ENCODE results near the gene OOSP4A. TPM values are rescaled to one million over a fixed set of nuclear protein-coding genes. Genes with fewer than 3 reads are reported as not detected.

Gene OOSP4A
- total and polyA plus RNA-seq, 2 of the 4 experiments (the other 2 are of a cell fraction): not detected

DNA sequence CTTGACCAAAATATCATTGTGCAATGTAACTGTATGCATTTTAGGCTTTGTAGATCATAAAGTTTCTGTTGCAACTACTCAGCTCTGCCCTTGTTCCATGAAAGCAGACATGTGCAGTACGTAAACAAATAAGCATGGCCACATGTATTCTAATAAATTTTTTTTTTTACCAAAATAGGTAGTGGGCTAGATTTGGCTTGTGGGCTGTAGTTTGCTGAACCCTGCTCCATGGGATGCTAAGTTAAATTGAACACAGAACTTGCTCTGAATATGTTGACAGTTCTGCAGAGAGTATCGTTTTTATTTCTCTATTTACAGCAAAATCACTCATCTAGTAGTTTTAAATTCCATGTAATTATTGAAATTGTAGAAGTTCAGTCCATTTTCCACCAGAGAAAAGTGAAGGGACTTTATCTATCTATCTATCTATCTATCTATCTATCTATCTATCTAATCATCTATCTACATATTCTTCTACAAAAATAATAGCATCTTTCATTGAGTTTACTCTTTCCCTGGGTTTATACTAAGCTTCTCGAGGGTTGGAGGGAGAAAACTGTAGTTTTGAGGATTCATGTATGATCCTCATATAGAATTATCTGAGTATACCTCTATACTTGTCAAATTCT, 9.5 kb upstream of the OOSP4A start:
- Histone ChIP-seq H2AFZ (replicated peaks; ENCODE audit: low read length, poor library complexity) (no peak overlapping the region), H4K20me1 (ENCODE audit: insufficient read depth, low read length) (no peaks in the 10 kb centered on the region), H3K4ac (ENCODE audit: low read depth, low read length) (no peak overlapping the region), H2AK5ac (ENCODE audit: low read depth, low read length) (no peak overlapping the region), H3K4me2 (ENCODE audit: low read depth, low read length) (no peak overlapping the region), H2AK9ac (replicated peaks; ENCODE audit: low read depth, low read length, poor library complexity) (no peak overlapping the region), H3K9me1 (ENCODE audit: insufficient read depth, low read length) (no peaks in the 10 kb centered on the region), H3K4me3 (ENCODE audit: insufficient read depth, low read depth, low read length) (no peak overlapping the region), H3K27me3 (ENCODE audit: control insufficient read depth, insufficient read depth, low read length) (no peaks in the 10 kb centered on the region), H3K36me3 (ENCODE audit: control insufficient read depth, insufficient read depth, low read length) (no peaks in the 10 kb centered on the region), H4K91ac (ENCODE audit: insufficient read depth, low read depth, low read length) (no peak overlapping the region), H4K5ac (ENCODE audit: low read depth, low read length) (no peak overlapping the region), H3K9ac (ENCODE audit: low read depth, low read length) (no peak overlapping the region), H2BK20ac (ENCODE audit: low read depth, low read length) (no peak overlapping the region), H3K14ac (replicated peaks; ENCODE audit: low read depth, low read length) (no peak overlapping the region), H3K79me1 (ENCODE audit: low read depth in 1 of 2, low read length in 2 of 2) (no peaks in the 10 kb centered on the region), H2BK5ac (ENCODE audit: low read depth, low read length, poor library complexity, severe bottlenecking) (no peak overlapping the region), H3K9me3 (ENCODE audit: control insufficient read depth, insufficient read depth, low read length) (0 out of 2 replicates have a peak, but pooled peaks cover 1% of the 10 kb centered on the region), H3K27ac (ENCODE audit: insufficient read depth, low read length) (no peak overlapping the region), H2BK15ac (ENCODE audit: low read depth, low read length) (no peak overlapping the region), H3K56ac (ENCODE audit: extremely low read depth, insufficient read depth, low read length) (no peak overlapping the region), H4K8ac (ENCODE audit: low read depth in 2 of 2, low read length in 2 of 2) (no peak overlapping the region), H3K18ac (ENCODE audit: low read depth, low read length) (no peak overlapping the region), H2BK120ac (ENCODE audit: low read depth, low read length) (no peak overlapping the region), H3K23ac (ENCODE audit: low read depth, low read length) (no peak overlapping the region), H3K4me1 (ENCODE audit: control insufficient read depth, insufficient read depth, low read length) (no peaks in the 10 kb centered on the region)
- in situ Hi-C loops (cut with MboI; ENCODE audit: low sequenced_read_pairs): no loop called here
- no peak for TF ChIP-seq FOS (IDR thresholded peaks at IDR 0.05; ENCODE audit: low read depth, low read length)
- TF ChIP-seq CEBPB (IDR thresholded peaks at IDR 0.05; ENCODE audit: low read depth, low read length): no peak
- TF ChIP-seq POLR2A (IDR thresholded peaks at IDR 0.05; ENCODE audit: low read depth, low read length): no peak
- no peak for TF ChIP-seq RCOR1 (IDR thresholded peaks at IDR 0.05; ENCODE audit: insufficient replicate concordance, low read length)
- no peak for TF ChIP-seq CHD1 (IDR thresholded peaks at IDR 0.05; ENCODE audit: low read depth, low read length)
- no peak for TF ChIP-seq USF2 (IDR thresholded peaks at IDR 0.05; ENCODE audit: low read depth, low read length)
- no peak for TF ChIP-seq RAD21 (IDR thresholded peaks at IDR 0.05; ENCODE audit: low read length)
- no peak for TF ChIP-seq SMC3 (IDR thresholded peaks at IDR 0.05; ENCODE audit: low read depth, low read length)
- no peak for TF ChIP-seq BHLHE40 (IDR thresholded peaks at IDR 0.05; ENCODE audit: low read depth, low read length)
- TF ChIP-seq MAFK (IDR thresholded peaks at IDR 0.05; ENCODE audit: low read depth, low read length): no peak
- no peak for TF ChIP-seq MAZ (IDR thresholded peaks at IDR 0.05; ENCODE audit: borderline replicate concordance, low read depth, low read length)
- no peak for TF ChIP-seq RFX5 (IDR thresholded peaks at IDR 0.05; ENCODE audit: low read depth, low read length)
- no peak for TF ChIP-seq MXI1 (IDR thresholded peaks at IDR 0.05; ENCODE audit: borderline replicate concordance, low read depth, low read length)
- no peak for TF ChIP-seq CTCF (conservative IDR thresholded peaks at IDR 0.05; ENCODE audit: low read depth, low read length)
- no peak for TF ChIP-seq NFE2L2 (IDR thresholded peaks at IDR 0.05; ENCODE audit: low read depth, low read length)
- no peak for TF ChIP-seq ELK1 (IDR thresholded peaks at IDR 0.05; ENCODE audit: borderline replicate concordance, low read depth, low read length)
- dilution Hi-C loops (cut with HindIII; ENCODE audit: low sequenced_read_pairs, unreplicated experiment): no loop called here
- ATAC-seq (ENCODE audit: low read depth) (no peak), DNase-seq (no peak)
- ChIA-PET CTCF (no interaction called here), POLR2A (ENCODE audit: unreplicated experiment) (no interaction called here)
- intact Hi-C loops (cut with micrococcal nuclease): no loop called here
- no CpG with 5 or more reads among the region's 3 CpGs for WGBS, 2 experiments (ENCODE audit: extremely low coverage in 2 of 2, insufficient read length in 1 of 2)
- no TSS peak for BruUV-seq (replicated peaks)

All from IMR-90 (cell line).